ENCODE measurements around the gene INPP5A.

GRCh38 chr10:132532749-132533560, 4.6 kb upstream of the INPP5A start:
- no peak for TF ChIP-seq EZH2phosphoT487 (IDR thresholded peaks at IDR 0.05; ENCODE audit: borderline replicate concordance, low read length)
- no peak for TF ChIP-seq CTCF (IDR thresholded peaks at IDR 0.05; ENCODE audit: low read depth, low read length, poor library complexity, severe bottlenecking)

Data from DOHH2 (cell line).